OCI-LY3 (cell line): ENCODE results near the gene ATP5MG.

Source experiments
- H2AFZ ChIP-seq: fragments of 200-600, 300-600 bp; shearing (Covaris generic); 2 replicates; pipeline ENCODE4 v1.6.0; 2014; ENCODE audit warnings: antibody characterized with exemption, low read depth, low read length
- H3K27ac ChIP-seq: fragments of 200-600, 300-600 bp; sonication (generic); 2 replicates; pipeline ENCODE4 v1.5.1; 2014; ENCODE audit warnings: mild to moderate bottlenecking, low read length, moderate library complexity, mixed read lengths
- H3K27me3 ChIP-seq: fragments of 200-600, 300-600 bp; sonication (generic); 2 replicates; pipeline ENCODE4 v1.6.1; 2014; ENCODE audit warnings: low read depth, low read length, mixed read lengths
- H3K36me3 ChIP-seq: fragments of 200-600, 300-600 bp; sonication (generic); replicated peaks from 2 replicates; pipeline ENCODE3; 2014; ENCODE audit warnings: low read depth, low read length, mixed read lengths
- H3K4me1 ChIP-seq: fragments of 300-600, 200-600 bp; sonication (generic); 2 replicates; pipeline ENCODE4 v1.6.1; 2014; ENCODE audit warnings: low read length, mixed read lengths
- H3K4me2 ChIP-seq: fragments of 200-600, 300-600 bp; sonication (generic); 2 replicates; pipeline ENCODE4 v1.6.1; 2014; ENCODE audit warnings: low read length, mixed read lengths
- H3K4me3 ChIP-seq: fragments of 300-600, 200-600 bp; sonication (generic); 2 replicates; pipeline ENCODE4 v1.5.1; 2014; ENCODE audit warnings: antibody characterized with exemption, mild to moderate bottlenecking, low read length, moderate library complexity
- H3K79me2 ChIP-seq: fragments of 300-600, 200-600 bp; shearing (Covaris generic); 2 replicates; pipeline ENCODE4 v1.6.1; 2014; ENCODE audit warnings: mild to moderate bottlenecking, low read length, mixed read lengths
- H3K9ac ChIP-seq: fragments of 300-600, 200-600 bp; shearing (Covaris generic); 2 replicates; pipeline ENCODE4 v1.6.0; 2014; ENCODE audit warnings: mild to moderate bottlenecking, low read length, moderate library complexity
- H3K9me3 ChIP-seq: fragments of 200-600, 300-600 bp; shearing (Covaris generic); 2 replicates; pipeline ENCODE4 v1.6.1; 2014; ENCODE audit warnings: low read length, mixed read lengths; ENCODE audit not compliant: insufficient read depth
- H4K20me1 ChIP-seq: fragments of 200-600, 300-600 bp; sonication (generic); 2 replicates; pipeline ENCODE4 v1.6.1; 2016; ENCODE audit warnings: low read length, mixed read lengths; ENCODE audit not compliant: insufficient read depth
- CTCF ChIP-seq: fragments of 200-600, 300-600 bp; sonication (generic); IDR thresholded peaks from 2 replicates; pipeline ENCODE4 v1.5.1; 2014; ENCODE audit warnings: antibody characterized with exemption, low read length, low read depth
- EZH2phosphoT487 ChIP-seq: fragments of 200-600 bp; shearing (Covaris generic); IDR thresholded peaks from 2 replicates; pipeline ENCODE4 v1.6.1; 2018; ENCODE audit warnings: antibody characterized with exemption, mixed run types, low read depth

The ATP5MG gene

GRCh38 chr11:118427707-118428106 lies 26.3 kb downstream of the ATP5MG start:
- Histone ChIP-seq H3K4me1 (no peaks in the 10 kb centered on the region), H3K9me3 (no peaks in the 10 kb centered on the region), H2AFZ (no peak overlapping the region), H3K27me3 (0 out of 2 replicates have a peak, but pooled peaks cover 5% of the 10 kb centered on the region), H3K9ac (no peak overlapping the region), H4K20me1 (no peaks in the 10 kb centered on the region), H3K36me3 (no peaks in the 10 kb centered on the region), H3K4me3 (no peak overlapping the region), H3K79me2 (no peaks in the 10 kb centered on the region), H3K27ac (no peak overlapping the region), H3K4me2 (no peak overlapping the region)
- TF ChIP-seq CTCF: no peak
- TF ChIP-seq EZH2phosphoT487: no peak

- H3K9ac ChIP-seq: no peak overlapping the region
- H3K4me2 ChIP-seq: no peak overlapping the region
- no peak overlapping the region for H3K27ac ChIP-seq
- H2AFZ ChIP-seq: no peak overlapping the region
- H3K4me1 ChIP-seq: peaks cover 5% of the 10 kb centered on the region
- H4K20me1 ChIP-seq: no peaks in the 10 kb centered on the region
- TF ChIP-seq EZH2phosphoT487: no peak
- peak; percentile 37 for TF ChIP-seq CTCF
- H3K36me3 ChIP-seq: no peaks in the 10 kb centered on the region
- H3K79me2 ChIP-seq: no peaks in the 10 kb centered on the region
- no peaks in the 10 kb centered on the region for H3K9me3 ChIP-seq
- H3K27me3 ChIP-seq: 0 out of 2 replicates have a peak, but pooled peaks cover 5% of the 10 kb centered on the region
- H3K4me3 ChIP-seq: no peak overlapping the region
Measured at GRCh38 chr11:118430956-118431355, 29.6 kb downstream of the ATP5MG start.

GRCh38 chr11:118434123-118434552 lies 32.7 kb downstream of the ATP5MG start:
- peak overlapping the region; percentile 92 for H3K9ac ChIP-seq
- no peak overlapping the region for H3K27ac ChIP-seq
- H3K79me2 ChIP-seq: peaks cover 28% of the 10 kb centered on the region
- peak overlapping the region; percentile 91 for H3K4me2 ChIP-seq
- peak overlapping the region; percentile 93 for H3K4me3 ChIP-seq
- no peaks in the 10 kb centered on the region for H3K36me3 ChIP-seq
- H3K4me1 ChIP-seq: peaks cover 9% of the 10 kb centered on the region
- 0 out of 2 replicates have a peak, but pooled peaks cover 5% of the 10 kb centered on the region for H3K27me3 ChIP-seq
- H2AFZ ChIP-seq: peak overlapping the region; percentile 63; the same call in 1 of the 2 replicates
- no peaks in the 10 kb centered on the region for H3K9me3 ChIP-seq
- H4K20me1 ChIP-seq: peaks cover 16% of the 10 kb centered on the region
- TF ChIP-seq EZH2phosphoT487 (no peak), CTCF (no peak)

GRCh38 chr11:118434553-118435289 lies 33.3 kb downstream of the ATP5MG start:
- peaks cover 22% of the 10 kb centered on the region for H4K20me1 ChIP-seq
- H3K27me3 ChIP-seq: 0 out of 2 replicates have a peak, but pooled peaks cover 5% of the 10 kb centered on the region
- H3K4me3 ChIP-seq: peak overlapping the region; percentile 93
- H3K36me3 ChIP-seq: no peaks in the 10 kb centered on the region
- H2AFZ ChIP-seq: peak overlapping the region; percentile 81
- peak overlapping the region; percentile 92 for H3K9ac ChIP-seq
- H3K4me1 ChIP-seq: peaks cover 15% of the 10 kb centered on the region
- H3K79me2 ChIP-seq: peaks cover 34% of the 10 kb centered on the region
- no peaks in the 10 kb centered on the region for H3K9me3 ChIP-seq
- H3K4me2 ChIP-seq: peak overlapping the region; percentile 91
- TF ChIP-seq CTCF: peak; percentile 41
- TF ChIP-seq EZH2phosphoT487: no peak
- H3K27ac ChIP-seq: peak overlapping the region; percentile 84
